ENCODE results near the gene MAPK8IP1.
A peak's percentile ranks its signal among the peaks of the same experiment; 100 is the strongest.

The MAPK8IP1 gene

DNA sequence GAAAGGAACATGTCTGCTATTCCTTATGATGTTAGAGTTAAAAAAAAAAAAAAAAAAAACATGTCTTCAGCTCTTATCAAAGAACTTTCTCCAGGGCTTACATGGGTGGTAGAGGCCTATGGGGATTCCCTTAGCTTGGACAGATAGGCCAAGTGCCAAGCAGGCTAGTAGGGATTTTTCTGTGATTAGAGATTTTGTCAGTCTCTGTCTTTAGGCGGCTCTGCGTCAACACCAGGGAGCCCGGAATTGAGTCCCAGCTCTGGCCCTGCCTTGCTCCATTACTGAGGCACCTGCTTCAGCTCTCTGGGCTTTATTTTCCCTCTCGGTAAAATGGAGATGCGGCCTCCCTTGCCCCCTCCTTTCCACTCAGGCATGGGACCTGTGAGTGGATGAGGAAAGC is 25.1 kb upstream of the MAPK8IP1 start:
- DNase-seq (ENCODE audit: low read depth in 2 of 2) = no peak

DNA sequence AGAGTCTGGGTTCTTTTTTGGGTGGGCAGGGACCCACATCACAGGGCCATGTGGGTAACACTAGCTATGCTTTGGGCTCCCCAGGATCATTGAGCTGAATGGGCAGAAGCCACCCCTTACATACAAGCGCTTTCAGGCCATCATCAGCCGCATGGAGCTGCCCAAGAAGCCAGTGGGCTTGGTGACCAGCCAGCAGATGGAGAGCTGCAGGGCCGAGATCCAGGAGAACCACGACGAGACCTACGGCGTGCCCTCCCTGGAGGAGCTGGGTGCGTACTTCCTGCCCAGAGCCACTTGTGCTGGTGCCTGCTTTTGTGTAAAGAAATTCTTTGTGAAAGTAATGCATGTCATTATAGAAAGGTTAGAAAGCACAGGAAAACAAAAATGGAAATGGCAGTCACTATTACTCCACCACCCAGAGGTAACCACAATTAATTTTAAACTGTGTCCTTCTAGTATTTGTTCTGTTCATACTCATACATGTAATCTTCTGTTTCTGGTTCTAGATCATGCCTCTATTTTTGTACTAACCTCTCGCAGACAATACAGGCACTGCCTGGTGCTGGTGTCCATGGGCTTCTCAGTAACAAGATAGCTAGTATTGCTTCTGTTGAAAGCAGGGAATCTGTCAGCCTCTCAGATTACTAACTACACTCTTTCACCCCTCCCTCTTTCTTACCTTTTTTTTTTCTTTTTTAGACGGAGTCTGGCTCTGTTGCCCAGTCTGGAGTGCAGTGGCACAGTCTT is 24.5 kb upstream of the MAPK8IP1 start:
- DNase-seq (ENCODE audit: low read depth in 2 of 2) = no peak

DNA sequence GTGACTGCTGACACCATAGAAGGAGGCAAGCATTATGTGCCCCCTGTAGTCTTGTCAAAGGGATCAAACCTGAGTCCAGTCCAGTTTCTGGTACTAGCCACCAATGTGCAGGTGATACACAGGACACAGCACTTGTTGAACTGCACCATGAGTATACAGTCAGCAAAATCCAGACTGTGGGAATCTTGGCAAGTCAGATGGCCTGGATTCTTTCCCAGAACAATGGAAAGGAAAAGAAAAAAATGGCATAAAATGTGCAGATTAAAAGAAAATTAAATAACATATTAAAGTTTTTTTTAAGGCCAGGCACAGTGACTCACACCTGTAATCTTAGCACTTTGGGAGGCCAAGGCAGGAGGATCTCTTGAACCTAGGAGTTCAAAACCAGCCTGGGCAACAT is 21.4 kb upstream of the MAPK8IP1 start:
- DNase-seq (ENCODE audit: low read depth in 2 of 2) = no peak

DNA sequence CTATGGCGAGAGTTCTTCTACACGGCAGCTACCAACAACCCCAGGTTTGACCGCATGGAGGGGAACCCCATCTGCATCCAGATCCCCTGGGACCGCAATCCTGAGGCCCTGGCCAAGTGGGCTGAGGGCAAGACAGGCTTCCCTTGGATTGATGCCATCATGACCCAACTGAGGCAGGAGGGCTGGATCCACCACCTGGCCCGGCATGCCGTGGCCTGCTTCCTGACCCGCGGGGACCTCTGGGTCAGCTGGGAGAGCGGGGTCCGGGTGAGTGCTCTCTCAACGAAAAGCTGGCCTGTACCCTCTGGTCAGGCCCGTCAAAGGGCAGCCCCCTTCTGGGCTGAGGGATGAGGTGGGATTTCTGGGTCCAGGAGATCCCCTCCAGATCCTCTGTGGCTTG is 15.9 kb upstream of the MAPK8IP1 start:
- no peak for DNase-seq (ENCODE audit: low read depth in 2 of 2)

DNA sequence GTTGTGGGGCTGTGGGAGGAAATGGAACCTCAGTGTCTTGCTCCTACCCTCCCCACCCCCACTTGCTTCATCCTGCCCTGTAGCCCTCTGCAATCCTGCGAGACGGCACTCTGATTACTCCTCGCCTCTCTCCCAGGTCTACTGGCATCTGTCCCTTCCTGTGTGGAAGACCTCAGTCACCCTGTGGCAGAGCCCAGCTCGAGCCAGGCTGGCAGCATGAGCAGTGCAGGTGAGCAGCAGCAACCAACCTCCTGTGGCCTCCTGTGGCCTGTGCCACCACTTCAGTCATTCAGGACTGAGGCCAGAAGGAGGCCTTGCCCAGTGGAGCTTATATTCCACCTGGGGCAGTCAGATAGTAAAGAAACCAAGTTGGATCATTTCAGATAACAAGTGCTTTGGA is 14.7 kb upstream of the MAPK8IP1 start:
- no peak for DNase-seq (ENCODE audit: low read depth in 2 of 2)

DNA sequence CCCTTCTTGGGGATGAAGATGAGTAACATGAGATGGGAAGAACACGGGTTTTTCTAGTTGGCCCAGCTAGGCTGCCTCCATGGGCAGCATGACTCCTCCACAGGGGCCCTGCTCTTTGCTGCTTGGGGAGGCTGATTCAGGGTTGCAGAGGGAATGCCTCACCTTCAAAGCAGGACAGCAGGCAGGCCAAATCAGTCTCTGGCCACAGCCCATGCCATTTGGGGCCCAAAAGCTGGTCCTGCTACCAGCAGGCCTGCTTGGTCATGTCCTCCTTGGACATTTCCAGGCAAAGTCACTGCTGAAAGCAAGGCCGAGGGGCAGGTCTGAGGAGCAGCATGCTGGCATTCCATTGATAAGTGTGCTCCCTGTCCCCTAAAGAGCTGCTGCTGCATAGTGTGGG is 13.8 kb upstream of the MAPK8IP1 start:
- no peak for DNase-seq (ENCODE audit: low read depth in 2 of 2)

DNA sequence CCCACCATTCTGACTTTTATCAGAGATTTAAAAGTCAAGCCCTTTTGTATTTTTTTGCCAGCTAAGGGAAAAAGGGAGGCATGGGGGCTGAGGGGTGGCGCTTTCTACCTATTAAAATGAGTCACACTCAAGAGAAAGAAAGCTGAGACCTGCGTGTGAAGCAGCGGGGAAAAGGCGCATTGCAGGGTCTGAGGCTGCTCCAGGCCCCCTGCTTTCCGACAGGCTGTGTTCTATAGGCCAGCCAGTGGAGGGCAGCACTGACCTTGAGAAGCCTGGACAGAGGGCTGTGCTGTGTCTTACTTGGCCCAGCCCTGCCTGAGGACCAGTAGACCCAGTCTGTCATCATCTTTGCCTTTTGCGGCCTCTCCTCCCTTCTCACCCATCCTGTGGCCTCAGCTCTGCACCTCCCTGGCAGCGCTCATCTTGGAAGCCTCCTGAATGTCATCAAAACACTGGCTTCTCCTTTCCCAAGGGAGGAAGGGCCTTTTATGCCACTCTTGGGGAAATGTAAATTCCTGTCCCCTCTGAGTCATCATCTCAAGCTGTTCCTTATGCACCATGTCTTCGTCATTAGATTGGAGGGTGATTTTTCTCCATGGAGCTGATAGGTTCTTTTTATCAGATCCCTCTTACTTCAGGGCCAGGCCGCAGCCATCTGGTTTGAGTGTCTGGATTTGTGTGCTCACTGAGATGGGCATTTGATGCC is 12.6 kb upstream of the MAPK8IP1 start:
- peak; percentile 18 to 19 for DNase-seq (ENCODE audit: low read depth in 2 of 2)

DNA sequence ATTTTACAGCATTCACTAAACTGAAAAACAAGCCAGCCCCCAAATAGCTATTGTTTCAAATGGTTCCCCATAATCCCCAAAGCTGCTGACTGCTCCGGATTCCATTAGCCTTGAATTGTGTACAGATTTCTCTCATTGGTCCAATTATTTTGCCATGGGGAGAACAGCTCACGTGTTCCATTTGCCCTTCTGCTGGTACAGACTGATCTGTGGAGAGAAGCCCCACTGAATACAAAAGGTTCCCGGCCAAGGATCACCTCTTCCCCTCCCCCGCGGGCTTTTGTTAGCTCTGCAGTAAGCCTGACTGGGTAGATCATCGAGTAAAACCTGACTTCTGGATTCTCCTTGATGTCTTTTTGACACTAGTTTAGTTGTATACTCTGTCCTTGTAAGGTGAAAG is 9.1 kb upstream of the MAPK8IP1 start:
- DNase-seq (ENCODE audit: low read depth in 2 of 2) = no peak

DNA sequence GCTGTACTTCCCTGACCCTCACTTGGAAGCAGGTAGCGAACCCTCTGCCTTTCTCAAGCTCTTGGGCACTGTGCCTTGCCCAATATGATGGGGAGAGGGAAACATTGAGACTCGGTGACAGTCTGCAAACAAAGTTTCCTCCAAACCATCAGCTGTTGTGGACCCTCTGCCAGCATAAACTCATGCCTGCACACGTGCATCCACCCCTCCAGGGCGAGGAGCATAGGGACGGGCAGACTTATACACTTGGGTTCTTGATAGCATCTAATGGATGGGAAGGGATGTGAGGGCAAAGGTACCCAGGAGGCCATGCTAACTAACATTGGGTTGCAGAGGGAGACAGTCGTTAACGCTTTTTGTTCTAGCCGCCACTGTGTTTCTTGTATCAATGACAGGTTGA is 8.2 kb upstream of the MAPK8IP1 start:
- DNase-seq (ENCODE audit: low read depth in 2 of 2) = no peak

DNA sequence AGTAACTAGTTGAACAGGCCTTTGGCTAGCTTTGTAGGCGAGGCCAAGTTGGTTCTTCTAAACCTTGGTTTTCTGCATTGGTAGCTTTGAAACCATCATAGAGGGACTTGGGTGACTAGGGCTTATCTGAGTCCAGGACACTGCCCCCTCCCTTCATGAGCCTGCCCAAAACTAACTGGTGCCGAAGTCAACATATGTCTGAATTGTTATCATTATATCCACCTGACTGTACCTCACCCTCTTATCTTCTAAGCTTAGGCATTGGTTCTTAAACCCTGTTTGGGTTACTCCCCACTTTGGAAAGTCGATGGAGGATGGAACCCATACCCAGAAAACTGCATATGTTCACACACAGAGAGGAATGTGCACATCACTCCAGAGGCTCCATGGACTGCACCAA is 7.6 kb upstream of the MAPK8IP1 start:
- DNase-seq (ENCODE audit: low read depth in 2 of 2) = no peak

DNA sequence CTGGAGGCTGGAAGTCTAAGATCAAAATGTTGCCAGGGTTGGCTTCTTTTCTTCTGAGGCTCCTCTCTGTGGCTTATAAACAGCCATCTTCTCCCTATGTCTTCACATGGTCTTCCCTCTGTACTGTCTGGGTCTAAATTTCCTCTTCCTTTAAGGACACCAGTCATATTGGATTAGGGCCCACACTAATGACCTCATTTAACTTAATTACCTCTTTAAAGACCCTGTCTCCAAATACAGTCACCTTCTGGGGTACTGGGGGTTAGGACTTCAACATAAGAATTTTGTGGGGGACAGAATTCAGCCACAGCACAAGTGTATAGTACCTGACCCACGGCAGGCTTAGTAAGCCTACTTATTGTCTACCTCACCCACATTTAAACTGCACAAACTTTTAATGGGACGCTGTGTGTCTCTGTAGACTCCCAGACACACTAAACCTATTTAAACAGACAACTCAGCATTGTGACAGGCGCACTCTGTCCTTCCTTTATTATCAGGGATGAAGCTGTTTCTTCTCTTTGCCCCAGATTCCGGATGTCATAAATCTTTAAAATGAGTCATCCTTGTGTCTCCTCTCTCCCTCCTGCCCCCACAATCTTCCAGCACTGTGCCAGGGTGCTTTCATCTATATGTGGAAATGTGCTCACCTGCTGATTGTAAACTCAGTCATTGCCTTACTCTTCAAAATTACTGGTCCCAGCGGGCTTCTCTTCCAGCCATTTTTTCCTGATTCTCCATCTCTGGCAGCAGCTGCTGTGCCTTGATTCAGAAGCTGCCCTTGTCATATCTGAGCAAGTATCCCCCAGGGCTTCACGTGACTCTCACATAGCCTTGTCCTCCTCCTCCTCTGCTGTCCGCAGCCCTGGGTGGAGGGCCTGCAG is 5.4 kb upstream of the MAPK8IP1 start:
- no peak for DNase-seq (ENCODE audit: low read depth in 2 of 2)

DNA sequence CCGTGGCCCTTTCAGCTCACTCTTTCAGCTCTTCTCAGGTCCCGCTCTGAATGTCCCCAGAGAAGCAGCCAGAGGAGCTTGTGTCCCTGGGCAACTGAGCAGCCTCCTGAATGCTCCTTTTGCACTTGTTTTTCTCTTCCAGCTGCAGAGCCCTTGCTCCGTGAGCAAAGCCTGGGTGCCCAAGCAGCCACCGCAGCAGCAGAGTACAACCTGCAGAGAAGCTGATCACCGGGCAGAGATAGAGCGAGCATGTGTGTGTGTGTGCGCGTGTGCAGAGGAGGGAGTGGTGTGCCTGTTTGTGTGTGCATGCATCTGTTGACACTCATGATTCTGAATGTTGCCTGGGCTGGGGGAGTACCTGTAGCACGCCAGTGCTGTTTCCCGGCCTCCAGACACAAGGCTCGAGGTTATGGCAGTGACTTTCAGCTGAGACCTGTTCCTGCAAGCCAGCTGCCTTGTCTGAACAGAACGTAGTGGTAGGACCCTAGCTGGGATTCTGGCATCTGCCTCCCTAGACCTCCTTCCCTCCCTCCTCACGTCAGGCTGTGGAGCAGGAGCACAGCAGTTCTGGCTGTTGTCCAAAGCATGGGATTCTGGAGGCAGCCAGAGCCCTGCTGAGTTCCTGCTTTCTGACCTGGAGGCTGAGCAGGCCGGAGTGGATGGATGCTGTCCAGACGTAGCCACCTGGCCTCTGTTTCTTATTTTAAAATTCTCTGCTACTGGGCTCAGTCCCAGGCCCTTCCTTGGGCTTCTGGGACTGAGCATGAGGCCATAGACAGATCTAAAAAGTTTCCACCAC is 4.5 kb upstream of the MAPK8IP1 start:
- no peak for DNase-seq (ENCODE audit: low read depth in 2 of 2)

DNA sequence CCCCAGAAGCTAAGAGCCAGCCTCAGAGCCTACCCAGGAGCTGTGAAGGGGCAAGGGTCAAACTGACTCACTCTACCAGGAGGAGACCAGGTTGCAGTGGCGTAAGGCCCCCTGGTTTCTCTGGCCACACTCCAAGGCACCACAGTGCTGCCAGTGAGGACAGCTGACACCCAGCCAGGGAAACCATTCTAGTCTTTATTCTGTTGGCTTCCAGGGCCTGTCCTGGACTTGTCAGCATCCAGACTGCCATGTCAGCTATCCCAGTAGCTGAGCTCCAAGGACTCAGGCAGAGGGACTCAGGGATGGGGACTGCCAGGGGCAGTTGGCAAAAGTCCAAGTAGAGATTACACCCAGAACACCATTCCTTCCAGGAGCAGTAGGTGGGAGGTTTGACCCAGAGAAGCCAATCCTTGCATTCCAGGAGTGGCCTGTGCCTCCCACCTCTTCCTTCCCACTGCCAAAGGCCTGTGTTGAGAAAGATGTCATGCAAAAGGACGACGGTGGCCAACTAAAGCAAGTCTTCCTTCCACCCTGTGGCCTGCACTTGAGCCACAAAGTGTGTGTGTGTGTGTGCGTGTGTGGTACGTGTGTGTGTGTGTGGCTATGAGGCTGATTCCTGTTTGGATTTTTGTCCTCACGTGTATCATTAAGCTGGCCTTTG is 3.6 kb upstream of the MAPK8IP1 start:
- no peak for DNase-seq (ENCODE audit: low read depth in 2 of 2)

DNA sequence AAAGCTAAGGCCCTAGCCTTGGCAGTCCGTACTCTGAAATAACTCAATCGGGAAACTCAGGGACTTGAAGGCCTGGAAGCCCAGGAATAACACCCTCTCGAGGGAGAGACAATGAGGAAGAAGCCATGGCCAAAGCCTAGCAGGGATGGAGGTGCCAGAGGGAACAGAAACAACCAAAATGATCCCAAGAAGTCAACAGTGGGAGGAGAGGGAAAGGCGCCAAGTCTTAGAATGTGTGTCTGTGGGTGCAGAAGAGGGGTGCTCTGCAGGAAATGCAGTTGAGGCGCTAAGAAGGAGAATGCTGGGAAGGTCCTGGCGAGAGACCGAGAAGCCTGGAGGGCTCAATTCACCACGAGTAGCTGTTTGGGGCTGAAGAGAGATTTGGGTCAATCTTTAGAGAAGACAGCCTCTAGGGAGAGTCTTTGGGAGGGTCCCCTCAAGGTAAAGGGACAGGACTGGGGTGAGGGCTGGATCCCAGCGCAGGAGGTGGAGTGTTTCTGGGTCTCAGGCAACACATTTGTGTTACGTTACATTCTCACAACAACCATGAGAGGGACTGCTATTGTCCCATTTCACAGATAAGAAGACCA is 760 bp upstream of the MAPK8IP1 start:
- no peak for DNase-seq (ENCODE audit: low read depth in 2 of 2)

DNA sequence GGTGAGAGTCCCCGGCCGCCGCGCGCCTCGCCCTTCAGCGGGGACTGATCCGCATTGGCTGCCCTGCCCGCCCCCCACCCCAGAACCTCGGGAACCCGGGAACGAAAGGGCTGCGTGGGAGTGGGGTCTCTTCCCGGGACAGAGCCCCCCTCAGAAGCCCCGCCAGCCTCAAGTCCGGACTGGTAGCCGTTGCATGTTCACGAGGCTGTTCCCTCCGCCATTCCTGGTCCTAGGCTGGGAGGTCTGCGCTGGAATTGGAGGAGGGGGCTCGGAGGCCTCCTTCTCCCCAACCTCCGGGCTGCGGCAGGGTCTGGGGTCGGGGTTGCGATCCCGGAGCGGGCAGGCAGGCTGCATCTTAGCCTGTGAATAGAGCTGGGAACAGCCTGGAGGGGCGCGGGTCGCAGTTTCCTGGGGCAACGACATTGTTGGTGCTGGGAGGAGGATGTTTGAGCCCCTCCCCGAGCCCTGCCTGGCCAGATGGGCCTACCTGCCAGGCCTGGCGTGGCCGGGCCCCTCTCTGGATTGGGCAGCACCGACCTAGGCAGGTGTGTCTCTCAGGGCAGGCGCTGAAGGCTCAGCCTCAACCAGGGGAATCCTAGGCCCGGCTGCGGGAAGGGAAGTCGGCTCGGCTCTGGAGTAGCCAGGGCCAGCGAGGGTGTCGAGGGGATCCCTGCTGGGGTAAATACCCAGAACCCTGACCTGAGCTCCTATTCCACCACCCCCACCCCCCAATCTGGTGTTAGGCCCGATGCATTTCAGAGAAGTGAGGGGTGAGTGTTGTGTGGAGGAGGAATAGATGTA is 670 bp downstream of the MAPK8IP1 start:
- DNase-seq (ENCODE audit: low read depth in 2 of 2) = no peak

DNA sequence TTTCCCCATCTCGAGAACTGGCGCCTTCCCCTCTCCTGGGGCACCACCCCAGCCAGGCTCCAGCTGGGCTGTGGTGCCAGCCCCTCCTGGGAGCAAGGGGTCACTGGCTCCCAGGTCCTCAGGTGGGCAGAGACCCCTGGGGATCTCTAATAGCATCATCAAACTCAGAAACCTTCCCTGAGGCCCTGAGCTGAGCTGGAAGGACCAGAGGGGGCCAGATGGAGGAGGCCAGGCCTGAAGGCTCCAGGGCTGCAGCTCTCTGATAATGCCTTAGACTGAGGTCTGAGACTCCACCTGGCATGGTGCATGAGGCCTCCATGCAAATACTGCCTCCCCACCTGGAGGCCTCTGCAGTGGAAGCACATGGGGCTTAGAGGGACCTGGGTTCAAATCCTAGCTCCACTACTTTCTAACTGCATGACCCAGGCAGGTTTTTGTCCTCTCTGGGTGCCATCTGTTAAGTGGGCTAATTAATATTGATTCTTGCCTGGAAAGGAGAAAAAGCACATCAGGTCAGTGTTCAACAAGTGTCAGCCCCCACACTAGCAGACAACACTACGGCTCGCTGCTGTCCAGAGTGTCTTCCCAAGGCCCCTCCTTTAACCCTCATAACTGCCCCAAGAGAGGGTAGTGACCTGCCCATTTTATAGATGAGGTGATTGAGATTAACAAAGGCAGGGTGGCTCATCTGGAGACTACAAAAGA is 1.5 kb downstream of the MAPK8IP1 start:
- DNase-seq (ENCODE audit: low read depth in 2 of 2) = no peak

DNA sequence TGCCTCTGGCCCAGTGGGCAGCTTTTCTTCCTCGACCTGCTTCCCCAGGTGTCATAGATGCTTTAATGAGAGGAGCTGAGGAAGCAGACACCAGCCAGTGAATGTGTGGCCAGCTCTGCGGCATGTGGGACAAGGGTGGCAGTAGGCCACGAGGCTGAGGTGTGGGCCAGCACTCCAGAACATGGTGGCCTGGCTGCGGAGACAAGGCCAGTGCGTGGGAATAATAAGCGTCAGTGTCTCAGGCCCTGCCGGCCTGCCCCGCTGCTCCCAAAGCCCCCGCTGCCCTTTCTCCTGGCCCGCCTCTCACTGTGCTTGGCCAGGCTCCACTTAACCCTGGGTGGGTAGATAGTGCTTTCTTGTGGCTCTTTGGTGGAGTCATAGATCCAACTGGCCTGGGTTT is 2.1 kb downstream of the MAPK8IP1 start:
- DNase-seq (ENCODE audit: low read depth in 2 of 2) = no peak

DNA sequence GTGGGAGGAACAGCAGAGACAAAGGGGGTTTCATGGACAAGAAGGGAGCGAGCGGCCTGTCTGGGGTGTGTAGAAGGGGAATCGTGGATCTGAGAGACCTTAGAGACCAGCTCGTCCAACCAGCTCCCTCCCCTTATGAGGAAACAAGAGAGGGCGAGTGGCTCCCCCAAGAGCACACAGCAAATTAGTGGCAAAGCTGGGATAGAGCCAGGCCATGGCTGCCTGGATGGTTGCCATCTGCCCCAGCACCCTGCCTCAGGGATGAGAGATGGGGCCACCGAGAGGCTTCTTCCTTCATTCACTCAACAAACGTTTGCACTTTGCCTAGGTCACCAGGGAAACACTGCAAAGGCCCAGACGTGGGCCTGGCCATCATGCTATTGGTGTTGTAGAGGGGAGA is 4.1 kb downstream of the MAPK8IP1 start:
- DNase-seq (ENCODE audit: low read depth in 2 of 2) = no peak

DNA sequence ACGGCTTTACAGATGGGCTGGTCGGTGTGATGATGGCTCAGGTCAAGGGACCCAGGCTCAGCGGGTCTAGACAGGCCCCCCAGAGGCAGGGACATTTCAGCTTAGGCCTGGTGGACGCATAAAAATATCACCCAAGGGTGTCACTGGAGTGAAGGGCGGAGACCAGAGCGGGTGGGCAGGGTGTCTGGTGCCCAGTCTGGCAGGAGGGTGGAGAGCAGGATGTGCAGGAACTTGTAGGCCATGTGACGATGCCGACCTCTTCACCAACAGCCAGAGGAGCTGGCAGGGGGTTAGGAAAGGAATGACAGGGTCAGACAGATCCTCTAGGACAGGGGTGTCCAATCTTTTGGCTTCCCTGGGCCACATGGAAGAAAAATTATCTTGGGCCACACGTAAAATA is 4.5 kb downstream of the MAPK8IP1 start:
- DNase-seq (ENCODE audit: low read depth in 2 of 2) = no peak
